ENCODE results near the gene HOXA10. TPM values are rescaled to one million over a fixed set of nuclear protein-coding genes. Genes with fewer than 3 reads are reported as not detected.

HOXA10 gene
- total RNA-seq, 1 experiment from 2014 or later, result 9.5 TPM

DNA sequence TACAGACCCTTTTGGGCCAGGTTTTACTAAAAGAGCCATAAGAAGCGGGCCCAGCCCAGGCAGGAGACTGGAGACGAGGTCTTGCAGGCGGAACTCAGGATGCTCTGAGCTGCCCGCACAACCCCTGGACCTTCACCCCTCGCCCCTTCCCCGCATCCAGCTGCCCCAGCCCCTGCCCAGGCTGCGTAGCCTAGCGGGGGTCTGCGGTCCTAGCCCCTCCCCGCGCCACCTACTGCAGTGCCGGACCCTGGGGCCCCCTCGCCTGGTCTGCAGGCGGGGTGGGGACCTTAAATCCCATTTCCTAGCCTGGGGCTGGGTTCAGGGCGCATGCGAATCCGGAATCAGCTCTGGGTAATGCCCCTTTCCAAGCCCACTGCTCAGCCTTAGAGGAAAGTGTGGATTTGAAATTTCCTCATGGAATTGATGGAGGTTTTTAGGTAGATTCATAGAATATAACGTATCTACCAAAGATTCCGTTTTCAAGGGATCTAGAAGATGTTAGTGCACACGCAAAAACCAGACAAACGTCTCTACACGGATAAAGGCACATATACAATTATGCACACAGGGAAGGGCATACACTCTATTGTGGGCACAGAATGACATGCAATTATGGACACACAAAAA is 21.2 kb downstream of the HOXA10 start:
- H3K27me3 Mint-ChIP-seq (ENCODE audit: insufficient read depth, unreplicated experiment), result no peaks in the 10 kb centered on the region

DNA sequence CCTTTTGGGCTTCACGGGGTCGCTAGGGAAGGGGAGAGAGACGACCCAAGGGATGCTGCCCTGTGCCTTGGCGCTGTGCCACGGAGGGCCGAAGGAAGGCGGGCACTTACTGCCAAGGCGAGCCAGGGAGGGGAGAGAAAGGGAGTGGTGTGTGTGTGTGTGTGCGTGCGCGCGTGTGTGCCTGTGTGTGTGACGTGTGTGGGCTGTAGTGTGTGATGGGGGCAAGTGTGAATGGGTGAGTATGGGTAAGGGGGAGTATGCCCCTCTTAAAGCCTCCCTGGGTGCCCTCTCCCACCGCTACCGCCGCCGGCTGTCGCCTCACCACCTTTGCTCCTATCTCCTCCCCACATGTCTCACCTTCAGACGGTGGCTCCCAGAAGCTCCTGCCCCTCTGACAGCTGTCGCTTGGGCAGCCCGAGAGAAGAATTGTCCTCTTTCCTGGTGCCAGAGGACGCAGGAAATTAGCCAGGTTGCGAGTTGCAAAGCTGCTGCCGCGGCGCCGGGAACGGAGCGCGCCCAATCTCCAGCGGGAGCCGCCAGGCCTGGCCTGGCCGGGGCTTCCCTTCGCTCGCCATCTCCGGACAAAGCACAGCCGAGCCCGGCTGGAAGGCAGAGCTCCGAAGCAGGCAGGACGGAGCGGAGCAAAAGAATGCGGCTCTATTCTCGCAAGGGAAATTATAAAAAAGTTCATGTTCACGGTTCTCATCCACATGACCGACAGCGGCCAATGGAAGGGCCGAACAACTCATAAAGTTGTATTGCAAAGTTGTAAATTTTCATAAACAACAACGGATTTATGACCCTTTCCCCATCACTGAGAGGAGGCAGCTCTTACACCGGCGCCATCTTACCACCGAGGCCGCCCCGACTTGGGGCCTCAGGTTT is 21.9 kb downstream of the HOXA10 start, which contains the start of gene HOXA3:
HOXA3 (minus strand) TSS at position 653 of the 885 bp plus-strand sequence. CDS start 41,943 bp downstream, outside the sequence.
- TF ChIP-seq, protein P1, sequence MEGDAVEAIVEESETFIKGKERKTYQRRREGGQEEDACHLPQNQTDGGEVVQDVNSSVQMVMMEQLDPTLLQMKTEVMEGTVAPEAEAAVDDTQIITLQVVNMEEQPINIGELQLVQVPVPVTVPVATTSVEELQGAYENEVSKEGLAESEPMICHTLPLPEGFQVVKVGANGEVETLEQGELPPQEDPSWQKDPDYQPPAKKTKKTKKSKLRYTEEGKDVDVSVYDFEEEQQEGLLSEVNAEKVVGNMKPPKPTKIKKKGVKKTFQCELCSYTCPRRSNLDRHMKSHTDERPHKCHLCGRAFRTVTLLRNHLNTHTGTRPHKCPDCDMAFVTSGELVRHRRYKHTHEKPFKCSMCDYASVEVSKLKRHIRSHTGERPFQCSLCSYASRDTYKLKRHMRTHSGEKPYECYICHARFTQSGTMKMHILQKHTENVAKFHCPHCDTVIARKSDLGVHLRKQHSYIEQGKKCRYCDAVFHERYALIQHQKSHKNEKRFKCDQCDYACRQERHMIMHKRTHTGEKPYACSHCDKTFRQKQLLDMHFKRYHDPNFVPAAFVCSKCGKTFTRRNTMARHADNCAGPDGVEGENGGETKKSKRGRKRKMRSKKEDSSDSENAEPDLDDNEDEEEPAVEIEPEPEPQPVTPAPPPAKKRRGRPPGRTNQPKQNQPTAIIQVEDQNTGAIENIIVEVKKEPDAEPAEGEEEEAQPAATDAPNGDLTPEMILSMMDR (IDR thresholded peaks at IDR 0.05; ENCODE audit: insufficient read depth in 1 of 2, low read depth in 1 of 2, low read length in 1 of 2, severe bottlenecking in 1 of 2, unreplicated experiment in 1 of 2), result no peak
- peaks cover 27% of the 10 kb centered on the region for H3K36me3 Mint-ChIP-seq (ENCODE audit: insufficient read depth, unreplicated experiment)
- no peaks in the 10 kb centered on the region for H3K4me1 Mint-ChIP-seq (ENCODE audit: low read depth, unreplicated experiment)
- peak within 1 kb of the TSS; percentile 82 for H3K27ac Mint-ChIP-seq (ENCODE audit: unreplicated experiment)
- H3K27me3 ChIP-seq (replicated peaks; ENCODE audit: control insufficient read depth, insufficient read depth, low read length), result no peaks in the 10 kb centered on the region
- CTCF ChIA-PET, result interaction anchor here (0.6 to 1.1 kb wide), 4 partner anchors 9 to 469 kb away, joined by 3 to 5 read pairs (median 3); no protein-coding TSS in a partner anchor
- H3K36me3 ChIP-seq (ENCODE audit: control insufficient read depth, insufficient read depth, low read length), result no peaks in the 10 kb centered on the region; the same call in 1 of the 2 replicates
- POLR2A ChIA-PET, result interaction anchor here (0.6 kb wide), 1 partner anchor 281 kb away, joined by 4 read pairs; no protein-coding TSS in a partner anchor
- no peaks in the 10 kb centered on the region for H3K9me3 Mint-ChIP-seq (ENCODE audit: unreplicated experiment)
- no peaks in the 10 kb centered on the region for H3K9me3 ChIP-seq
- no peaks in the 10 kb centered on the region for H3K27me3 Mint-ChIP-seq (ENCODE audit: insufficient read depth, unreplicated experiment)
- BruUV-seq (replicated peaks), result no TSS peak
- H3K4me3 Mint-ChIP-seq (ENCODE audit: unreplicated experiment), result peak within 1 kb of the TSS; percentile 94
- peaks cover 25% of the 10 kb centered on the region for H3K4me1 ChIP-seq
- peak within 1 kb of the TSS; percentile 68 for H3K4me3 ChIP-seq (ENCODE audit: low read depth, low read length)
- intact Hi-C loops (cut with micrococcal nuclease; ENCODE audit: unreplicated experiment), result loop anchor here (1.0 kb wide), 1 partner anchor 9 kb away; no protein-coding TSS in a partner anchor
- DNase-seq, result peak in 1 of 2 experiments; percentile 24

More for the DNA sequence above, 21.2 kb downstream of the HOXA10 start:
- no peaks in the 10 kb centered on the region for H3K27me3 ChIP-seq (replicated peaks; ENCODE audit: control insufficient read depth, insufficient read depth, low read length)
- Mint-ChIP-seq H3K4me1 (ENCODE audit: low read depth, unreplicated experiment) (no peaks in the 10 kb centered on the region), H3K27ac (ENCODE audit: unreplicated experiment) (no peak overlapping the region), H3K36me3 (ENCODE audit: insufficient read depth, unreplicated experiment) (peaks cover 27% of the 10 kb centered on the region), H3K4me3 (ENCODE audit: unreplicated experiment) (no peak overlapping the region), H3K9me3 (ENCODE audit: unreplicated experiment) (no peaks in the 10 kb centered on the region)
- no TSS peak for BruUV-seq (replicated peaks)
- no peaks in the 10 kb centered on the region; the same call in 1 of the 2 replicates for H3K36me3 ChIP-seq (ENCODE audit: control insufficient read depth, insufficient read depth, low read length)
- intact Hi-C loops (cut with micrococcal nuclease; ENCODE audit: unreplicated experiment), result no loop called here
- ChIA-PET POLR2A (no interaction called here), CTCF (interaction anchor here (1.1 kb wide), 1 partner anchor 8 kb away, joined by 5 read pairs; no protein-coding TSS in a partner anchor)
- DNase-seq, result peak in 1 of 2 experiments; percentile 18
- TF ChIP-seq, protein P1 (IDR thresholded peaks at IDR 0.05; ENCODE audit: insufficient read depth in 1 of 2, low read depth in 1 of 2, low read length in 1 of 2, severe bottlenecking in 1 of 2, unreplicated experiment in 1 of 2), result no peak
- H3K4me3 ChIP-seq (ENCODE audit: low read depth, low read length), result no peak overlapping the region
- peaks cover 22% of the 10 kb centered on the region for H3K4me1 ChIP-seq
- no peaks in the 10 kb centered on the region for H3K9me3 ChIP-seq

All from Caco-2 (cell line).